Measurements from ENCODE around the gene LMNTD1.

- TF ChIP-seq, protein P1, sequence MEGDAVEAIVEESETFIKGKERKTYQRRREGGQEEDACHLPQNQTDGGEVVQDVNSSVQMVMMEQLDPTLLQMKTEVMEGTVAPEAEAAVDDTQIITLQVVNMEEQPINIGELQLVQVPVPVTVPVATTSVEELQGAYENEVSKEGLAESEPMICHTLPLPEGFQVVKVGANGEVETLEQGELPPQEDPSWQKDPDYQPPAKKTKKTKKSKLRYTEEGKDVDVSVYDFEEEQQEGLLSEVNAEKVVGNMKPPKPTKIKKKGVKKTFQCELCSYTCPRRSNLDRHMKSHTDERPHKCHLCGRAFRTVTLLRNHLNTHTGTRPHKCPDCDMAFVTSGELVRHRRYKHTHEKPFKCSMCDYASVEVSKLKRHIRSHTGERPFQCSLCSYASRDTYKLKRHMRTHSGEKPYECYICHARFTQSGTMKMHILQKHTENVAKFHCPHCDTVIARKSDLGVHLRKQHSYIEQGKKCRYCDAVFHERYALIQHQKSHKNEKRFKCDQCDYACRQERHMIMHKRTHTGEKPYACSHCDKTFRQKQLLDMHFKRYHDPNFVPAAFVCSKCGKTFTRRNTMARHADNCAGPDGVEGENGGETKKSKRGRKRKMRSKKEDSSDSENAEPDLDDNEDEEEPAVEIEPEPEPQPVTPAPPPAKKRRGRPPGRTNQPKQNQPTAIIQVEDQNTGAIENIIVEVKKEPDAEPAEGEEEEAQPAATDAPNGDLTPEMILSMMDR (conservative IDR thresholded peaks at IDR 0.05; ENCODE audit: low read depth, low read length), result no peak
- no peak for TF ChIP-seq RAD21 (IDR thresholded peaks at IDR 0.05; ENCODE audit: low read length)
- no peak for TF ChIP-seq MAFK (IDR thresholded peaks at IDR 0.05; ENCODE audit: low read depth, low read length)
- no peak for TF ChIP-seq BHLHE40 (IDR thresholded peaks at IDR 0.05; ENCODE audit: low read depth, low read length)
- TF ChIP-seq USF2 (IDR thresholded peaks at IDR 0.05; ENCODE audit: low read depth, low read length), result no peak
- no peak for TF ChIP-seq RFX5 (IDR thresholded peaks at IDR 0.05; ENCODE audit: low read depth, low read length)
- TF ChIP-seq POLR2A (IDR thresholded peaks at IDR 0.05; ENCODE audit: low read depth, low read length), result no peak
- TF ChIP-seq MXI1 (IDR thresholded peaks at IDR 0.05; ENCODE audit: borderline replicate concordance, low read depth, low read length), result no peak
- TF ChIP-seq CHD1 (IDR thresholded peaks at IDR 0.05; ENCODE audit: low read depth, low read length), result no peak
- no peak for TF ChIP-seq RCOR1 (IDR thresholded peaks at IDR 0.05; ENCODE audit: insufficient replicate concordance, low read length)
Measured at GRCh38 chr12:25500651-25501050, 52.4 kb downstream of the LMNTD1 start.

All from IMR-90 (cell line).